ENCODE measurements around the gene GLTP. TPM values are rescaled to one million over a fixed set of nuclear protein-coding genes. Genes with fewer than 3 reads are reported as not detected.

The GLTP gene
- total and polyA plus RNA-seq, 2 of the 4 experiments (the other 2 are of a cell fraction): 34.4 to 58.4 TPM

- no peak overlapping the region for H3K4me2 ChIP-seq (ENCODE audit: low read depth, low read length)
- H3K23ac ChIP-seq (ENCODE audit: low read depth, low read length): no peak overlapping the region
- ATAC-seq (ENCODE audit: low read depth): no peak
- no TSS peak for BruUV-seq (replicated peaks)
- no peak overlapping the region for H3K56ac ChIP-seq (ENCODE audit: extremely low read depth, insufficient read depth, low read length)
- in situ Hi-C loops (cut with MboI; ENCODE audit: low sequenced_read_pairs) (no loop called here), intact Hi-C loops (cut with micrococcal nuclease) (no loop called here), dilution Hi-C loops (cut with HindIII; ENCODE audit: low sequenced_read_pairs, unreplicated experiment) (no loop called here)
- H3K4me3 ChIP-seq (ENCODE audit: insufficient read depth, low read depth, low read length): no peak overlapping the region
- H3K79me1 ChIP-seq (ENCODE audit: low read depth in 1 of 2, low read length in 2 of 2): no peaks in the 10 kb centered on the region
- H3K18ac ChIP-seq (ENCODE audit: low read depth, low read length): no peak overlapping the region
- no peaks in the 10 kb centered on the region for H3K9me3 ChIP-seq (ENCODE audit: control insufficient read depth, insufficient read depth, low read length)
- peaks cover 6% of the 10 kb centered on the region for H4K20me1 ChIP-seq (ENCODE audit: insufficient read depth, low read length)
- H3K4ac ChIP-seq (ENCODE audit: low read depth, low read length): no peak overlapping the region
- H2AK5ac ChIP-seq (ENCODE audit: low read depth, low read length): no peak overlapping the region
- 65 to 99% methylated on average over 4 to 6 of the region's 6 CpGs for WGBS, 2 experiments (ENCODE audit: extremely low coverage in 2 of 2, insufficient read length in 1 of 2)
- no peaks in the 10 kb centered on the region for H3K4me1 ChIP-seq (ENCODE audit: control insufficient read depth, insufficient read depth, low read length)
- CTCF ChIA-PET: no interaction called here
- no peak overlapping the region for H2AK9ac ChIP-seq (replicated peaks; ENCODE audit: low read depth, low read length, poor library complexity)
- H2AFZ ChIP-seq (replicated peaks; ENCODE audit: low read length, poor library complexity): no peak overlapping the region
- no peak overlapping the region for H3K14ac ChIP-seq (replicated peaks; ENCODE audit: low read depth, low read length)
- H4K91ac ChIP-seq (ENCODE audit: insufficient read depth, low read depth, low read length): no peak overlapping the region
- H3K27ac ChIP-seq (ENCODE audit: insufficient read depth, low read length): no peak overlapping the region
- H3K9ac ChIP-seq (ENCODE audit: low read depth, low read length): no peak overlapping the region
- no peak for TF ChIP-seq CEBPB (IDR thresholded peaks at IDR 0.05; ENCODE audit: low read depth, low read length)
- no peak for TF ChIP-seq CTCF (conservative IDR thresholded peaks at IDR 0.05; ENCODE audit: low read depth, low read length)
- TF ChIP-seq FOS (IDR thresholded peaks at IDR 0.05; ENCODE audit: low read depth, low read length): no peak
- no peak overlapping the region for H4K8ac ChIP-seq (ENCODE audit: low read depth in 2 of 2, low read length in 2 of 2)
- no peak for DNase-seq
- no peaks in the 10 kb centered on the region for H3K36me3 ChIP-seq (ENCODE audit: control insufficient read depth, insufficient read depth, low read length)
- H4K5ac ChIP-seq (ENCODE audit: low read depth, low read length): no peak overlapping the region
- POLR2A ChIA-PET (ENCODE audit: unreplicated experiment): no interaction called here
- H3K9me1 ChIP-seq (ENCODE audit: insufficient read depth, low read length): peaks cover 3% of the 10 kb centered on the region; the same call in 1 of the 2 replicates
- no peak overlapping the region for H2BK120ac ChIP-seq (ENCODE audit: low read depth, low read length)
- H2BK15ac ChIP-seq (ENCODE audit: low read depth, low read length): no peak overlapping the region
- H2BK5ac ChIP-seq (ENCODE audit: low read depth, low read length, poor library complexity, severe bottlenecking): peak overlapping the region; percentile 28
- no peak overlapping the region for H2BK20ac ChIP-seq (ENCODE audit: low read depth, low read length)
- no peaks in the 10 kb centered on the region for H3K27me3 ChIP-seq (ENCODE audit: control insufficient read depth, insufficient read depth, low read length)
These were observed 66.4 kb downstream of the GLTP start for GRCh38 chr12:109813810-109814416.
